Activated CD4-positive, alpha-beta T cell treated with anti-CD3 and anti-CD28 coated beads for 24 hours (primary cell): ENCODE data around the gene WDR53.
"Not testable (repeated sequence)": the region's sequence is repeated elsewhere in the genome, so short reads cannot be mapped to it uniquely, and the experiment has no call there.

Experiments used
- DNase-seq, 2 donors: peaks; one replicate each; pipeline ENCODE4 v3.0.0-alpha.2; 2020; ENCODE audit warnings: low read depth in 2 of 2

Gene WDR53

DNA sequence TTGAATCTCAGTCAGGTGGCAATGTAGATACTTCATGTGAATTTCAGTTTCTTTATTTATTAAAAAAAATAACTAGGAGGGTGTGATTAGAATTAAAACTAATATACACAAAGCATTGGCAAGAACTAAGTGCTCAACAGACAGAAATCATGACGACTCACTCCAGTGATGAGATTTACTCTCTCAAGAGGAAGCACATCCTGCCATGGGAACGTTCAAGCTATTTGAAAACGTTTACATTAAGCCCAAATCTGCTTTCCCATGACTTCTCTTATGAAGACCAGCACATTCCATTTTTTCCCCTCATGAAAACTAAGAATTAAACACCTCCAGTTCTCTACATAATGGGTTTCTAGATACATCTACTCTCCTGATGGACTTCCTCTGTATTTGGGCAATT lies 8.5 kb downstream of the WDR53 start:
- DNase-seq, result no peak

- no peak for DNase-seq
Measured at GRCh38 chr3:196558476-196558875, 9.9 kb downstream of the WDR53 start.

DNA sequence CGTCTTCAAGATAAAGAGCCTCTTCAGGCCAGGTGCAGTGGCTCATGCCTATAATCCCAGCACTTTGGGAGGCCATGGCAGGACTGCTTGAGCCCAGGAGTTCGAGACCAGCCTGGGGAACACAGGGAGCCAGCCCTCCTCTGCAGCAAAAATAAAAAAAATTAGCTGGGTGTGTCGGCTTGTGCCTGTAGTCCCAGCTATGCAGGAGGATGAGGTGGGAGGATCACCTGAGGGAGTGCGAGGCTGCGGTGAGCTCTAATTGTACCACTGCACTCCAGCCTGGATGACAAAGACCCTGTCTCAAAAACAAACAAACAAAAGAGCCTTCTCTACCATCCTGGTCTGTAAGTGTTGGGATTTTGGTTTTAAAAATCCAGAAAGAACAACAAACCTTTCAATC lies 11.1 kb downstream of the WDR53 start:
- DNase-seq, result no peak

GRCh38 chr3:196555295-196555694 lies 13.1 kb downstream of the WDR53 start:
- no peak for DNase-seq

GRCh38 chr3:196554205-196554604 lies 14.1 kb downstream of the WDR53 start:
- DNase-seq, result no peak

GRCh38 chr3:196553551-196553950 lies 14.8 kb downstream of the WDR53 start:
- DNase-seq, result no peak

- DNase-seq, result no peak
Measured at GRCh38 chr3:196552253-196552652, 16.1 kb downstream of the WDR53 start.

DNA sequence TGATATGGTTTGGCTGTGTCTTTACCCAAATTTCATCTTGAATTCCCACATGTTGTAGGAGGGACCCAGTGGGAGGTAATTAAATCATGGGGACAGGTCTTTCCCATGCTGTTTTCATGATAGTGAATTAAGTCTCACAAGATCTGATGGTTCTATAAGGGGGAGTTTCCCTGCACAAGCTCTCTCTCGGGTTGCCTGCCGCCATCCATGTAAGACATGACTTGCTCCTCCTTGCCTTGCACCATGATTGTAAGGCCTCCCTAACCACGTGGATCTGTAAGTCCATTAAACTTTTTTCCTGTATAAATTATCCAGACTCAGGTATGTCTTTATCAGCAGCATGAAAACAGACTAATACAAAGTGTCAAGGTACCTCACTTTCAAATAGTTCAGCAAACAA lies 18.2 kb downstream of the WDR53 start:
- DNase-seq, result not testable (repeated sequence)

DNA sequence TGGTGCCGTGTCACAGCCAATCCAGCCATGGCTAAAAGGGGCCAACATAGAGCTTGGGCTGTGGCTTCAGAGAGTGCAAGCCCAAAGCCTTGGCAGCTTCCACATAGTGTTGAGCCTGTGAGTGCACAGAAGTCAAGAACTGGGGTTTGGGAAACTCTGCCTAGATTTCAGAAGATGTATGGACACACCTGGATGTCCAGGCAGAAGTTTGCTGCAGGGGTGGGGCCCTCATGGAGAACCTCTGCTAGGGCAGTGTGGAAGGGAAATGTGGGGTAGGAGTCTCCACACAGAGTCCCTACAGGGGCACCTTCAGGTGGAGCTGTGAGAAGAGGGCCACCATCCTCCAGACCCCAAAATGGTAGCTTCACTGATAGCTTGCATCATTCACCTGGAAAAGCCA lies 19.0 kb downstream of the WDR53 start:
- not testable (repeated sequence) for DNase-seq

GRCh38 chr3:196547067-196547466 lies 21.3 kb downstream of the WDR53 start:
- no peak for DNase-seq

DNA sequence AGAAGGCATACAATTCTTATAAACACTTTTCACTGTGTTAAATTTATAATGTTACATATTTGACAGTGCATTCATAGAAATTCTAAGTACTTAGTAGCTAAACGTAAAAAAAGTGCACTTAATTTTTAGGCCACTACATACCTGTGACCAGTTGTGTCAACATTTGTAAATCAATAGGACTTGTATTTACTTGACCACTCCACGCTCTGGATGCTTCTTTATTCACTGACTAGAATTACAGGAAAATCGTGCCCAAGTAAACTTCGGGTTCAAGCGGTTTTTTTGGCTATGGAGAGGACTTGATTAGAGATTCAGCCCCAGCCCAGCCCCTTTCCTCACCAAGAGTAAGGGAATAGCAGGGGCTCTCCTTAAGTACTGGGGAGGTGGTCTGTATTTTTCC lies 21.8 kb downstream of the WDR53 start:
- no peak for DNase-seq

GRCh38 chr3:196544491-196544992 lies 23.8 kb downstream of the WDR53 start:
- DNase-seq, result no peak

DNA sequence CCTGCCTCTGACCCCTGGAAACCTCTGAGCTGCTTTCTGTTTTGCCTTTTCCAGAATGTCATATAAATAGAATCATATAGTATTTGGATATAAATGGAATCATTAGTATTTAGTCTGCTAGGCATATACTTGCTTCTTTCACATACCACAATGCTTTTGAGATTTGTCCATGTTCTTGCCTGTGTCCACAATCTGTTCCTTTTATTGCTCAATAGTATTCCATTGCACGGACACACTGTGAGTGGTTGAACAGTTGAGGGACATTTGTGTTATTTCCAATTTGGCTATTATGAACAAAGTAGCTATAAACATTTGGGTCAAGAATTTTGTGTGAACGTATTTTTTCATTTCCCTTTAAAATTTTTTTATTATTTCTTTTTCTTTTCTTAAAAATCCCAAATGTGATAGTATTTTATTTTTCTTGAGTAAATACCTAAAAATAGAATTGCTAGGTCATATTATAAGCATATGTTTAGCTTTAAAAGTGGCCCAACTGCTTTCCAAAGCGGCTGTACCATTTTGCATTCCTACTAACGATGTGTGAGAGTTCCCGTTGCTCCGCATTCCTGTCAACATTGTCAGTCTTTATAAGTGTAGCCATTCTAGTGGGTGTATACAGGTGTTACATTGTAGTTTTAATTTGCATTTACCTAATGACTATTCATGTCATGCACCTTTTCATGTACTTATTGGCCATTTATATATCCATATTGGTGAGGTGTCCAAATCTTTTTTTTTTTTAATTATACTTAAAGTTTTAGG lies 26.5 kb downstream of the WDR53 start:
- DNase-seq, result no peak

DNA sequence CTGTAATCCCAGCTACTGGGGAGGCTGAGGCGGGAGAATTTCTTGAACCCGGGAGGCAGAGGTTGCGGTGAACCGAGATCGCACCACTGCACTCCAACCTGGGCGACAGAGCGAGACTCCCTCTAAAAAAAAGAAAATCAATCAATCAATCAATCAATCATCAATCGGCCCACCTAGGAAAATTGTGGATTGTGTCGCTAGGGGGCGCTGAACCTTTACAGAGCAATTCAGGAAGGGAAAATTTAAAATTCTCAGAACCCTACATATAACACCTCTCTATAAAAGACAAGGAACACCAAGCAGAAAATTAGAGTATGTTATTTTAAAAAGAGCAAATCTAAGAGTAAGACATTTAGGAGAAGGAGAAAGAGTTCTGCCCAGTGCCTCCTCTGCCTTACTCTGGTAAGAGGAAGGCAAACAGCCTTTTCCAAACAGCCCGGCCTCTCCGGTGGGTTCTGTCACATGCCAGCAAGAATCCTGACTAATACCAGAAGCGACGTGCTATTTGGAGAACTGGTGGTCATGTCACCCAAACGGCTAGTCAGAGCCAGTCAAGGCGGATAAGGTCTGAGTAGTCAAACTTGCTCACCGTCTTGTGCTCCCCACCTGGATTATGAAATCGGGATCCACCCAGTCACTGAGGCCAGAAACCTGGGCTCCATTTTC lies 30.9 kb downstream of the WDR53 start:
- DNase-seq, result peak; percentile 60 to 61

GRCh38 chr3:196533260-196533681 lies 35.1 kb downstream of the WDR53 start:
- DNase-seq, result no peak

GRCh38 chr3:196531418-196531817 lies 36.9 kb downstream of the WDR53 start:
- no peak for DNase-seq

DNA sequence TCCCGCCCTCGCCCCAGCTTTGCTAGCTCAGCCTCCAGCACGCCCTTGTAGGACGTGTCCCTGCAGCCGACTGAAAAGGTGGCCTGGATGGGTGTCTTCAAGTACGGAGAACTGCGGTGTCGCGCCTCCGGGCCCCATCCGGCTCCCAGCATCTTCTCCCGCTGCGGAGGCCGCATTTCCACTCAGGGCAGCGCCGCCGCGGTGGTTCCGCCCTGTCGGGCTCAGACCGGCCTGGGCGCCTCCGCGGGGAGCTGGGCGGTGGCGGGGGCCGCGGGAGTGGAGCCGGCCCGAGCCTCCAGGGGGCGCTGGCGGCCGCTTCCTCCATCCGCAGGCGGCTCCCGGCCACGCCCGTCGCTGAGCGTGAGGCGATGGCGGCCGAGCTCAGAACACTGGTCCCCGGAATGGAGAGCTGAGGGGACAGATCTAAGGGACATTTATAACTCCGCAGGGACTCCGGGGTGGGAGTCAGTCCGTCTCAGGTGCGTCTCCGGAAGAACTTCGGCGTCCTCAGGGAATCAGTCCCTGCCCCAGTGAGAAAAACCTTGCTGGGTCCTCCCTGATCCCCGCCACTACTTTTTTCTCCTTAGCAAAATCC lies 39.6 kb downstream of the WDR53 start:
- DNase-seq, result peak; percentile 79 to 87

DNA sequence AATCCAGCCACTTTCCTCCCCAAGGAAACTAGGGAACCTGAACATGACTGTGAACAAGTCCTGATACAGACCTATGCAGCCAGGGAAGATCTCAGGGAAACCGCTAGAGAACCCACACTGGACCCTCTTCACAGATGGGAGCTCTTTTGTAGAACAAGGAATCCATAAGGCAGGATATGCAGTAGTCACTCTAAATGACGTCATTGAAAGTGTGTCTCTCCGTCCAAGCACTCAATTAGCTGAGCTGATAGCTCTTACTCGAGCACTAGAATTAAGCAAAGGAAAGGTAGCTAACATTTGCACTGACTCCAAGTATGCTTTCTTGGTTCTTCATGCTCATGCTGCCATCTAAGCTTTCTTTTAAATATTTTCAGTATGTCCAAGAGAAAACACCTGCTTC lies 43.2 kb downstream of the WDR53 start:
- no peak for DNase-seq

- no peak for DNase-seq
Measured at GRCh38 chr3:196524527-196524926, 43.8 kb downstream of the WDR53 start.

GRCh38 chr3:196523841-196524240 lies 44.5 kb downstream of the WDR53 start:
- no peak for DNase-seq

GRCh38 chr3:196521291-196521690 lies 47.1 kb downstream of the WDR53 start:
- not testable (repeated sequence) for DNase-seq

GRCh38 chr3:196519718-196520082 lies 48.7 kb downstream of the WDR53 start:
- DNase-seq, result no peak
